DOHH2 (cell line): ENCODE data around the gene PNCK.

ENCODE experiments used
- EZH2phosphoT487 ChIP-seq: fragments of 200-600 bp; sonication (generic); IDR thresholded peaks from 2 replicates; pipeline ENCODE4 v1.6.1; 2017; ENCODE audit warnings: borderline replicate concordance, mild to moderate bottlenecking, antibody characterized with exemption, low read length, moderate library complexity, mixed read lengths
- TF ChIP-seq, protein P1 (sequence below): fragments of 200-600 bp; sonication (generic); IDR thresholded peaks from one replicate; pipeline ENCODE4 v1.5.1; 2014; ENCODE audit warnings: antibody characterized with exemption, mild to moderate bottlenecking, low read depth, low read length; ENCODE audit not compliant: poor library complexity, severe bottlenecking

DNA sequence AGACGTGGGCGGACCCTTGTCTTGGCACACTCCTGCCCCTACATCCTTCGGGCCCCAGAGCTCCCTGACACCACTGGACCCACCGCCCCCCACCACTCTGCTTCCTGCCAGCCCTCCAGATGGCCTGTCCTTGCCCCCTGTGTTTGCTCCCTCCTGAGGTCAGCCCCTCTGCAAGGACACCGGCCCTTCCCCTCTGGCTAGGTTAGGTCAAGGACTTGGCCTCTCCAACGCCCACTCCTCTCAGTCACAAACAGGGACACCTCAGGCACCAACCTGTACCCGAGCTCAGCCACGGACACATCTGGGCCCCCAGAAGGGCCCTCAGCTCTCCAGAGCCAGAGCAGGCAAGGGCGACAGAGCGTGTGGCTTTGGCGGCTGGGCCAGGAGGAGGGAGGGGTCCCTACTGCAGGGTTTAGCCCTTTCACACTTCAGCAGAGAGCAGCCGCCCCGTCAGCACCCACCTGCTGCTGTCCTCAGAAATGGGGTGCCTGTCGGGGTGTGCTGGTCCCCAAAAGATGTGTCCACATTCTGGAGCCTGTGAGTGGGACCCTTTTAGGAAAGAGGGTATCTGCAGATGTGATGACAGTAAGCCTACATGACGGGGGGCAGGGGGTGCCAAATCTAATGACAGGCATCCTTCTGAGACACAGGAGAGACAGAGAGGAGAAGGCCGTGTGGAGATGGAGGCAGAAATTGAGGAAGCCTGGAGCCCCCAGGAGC, 50.1 kb downstream of the PNCK start:
- no peak for TF ChIP-seq EZH2phosphoT487
- TF ChIP-seq, protein P1, sequence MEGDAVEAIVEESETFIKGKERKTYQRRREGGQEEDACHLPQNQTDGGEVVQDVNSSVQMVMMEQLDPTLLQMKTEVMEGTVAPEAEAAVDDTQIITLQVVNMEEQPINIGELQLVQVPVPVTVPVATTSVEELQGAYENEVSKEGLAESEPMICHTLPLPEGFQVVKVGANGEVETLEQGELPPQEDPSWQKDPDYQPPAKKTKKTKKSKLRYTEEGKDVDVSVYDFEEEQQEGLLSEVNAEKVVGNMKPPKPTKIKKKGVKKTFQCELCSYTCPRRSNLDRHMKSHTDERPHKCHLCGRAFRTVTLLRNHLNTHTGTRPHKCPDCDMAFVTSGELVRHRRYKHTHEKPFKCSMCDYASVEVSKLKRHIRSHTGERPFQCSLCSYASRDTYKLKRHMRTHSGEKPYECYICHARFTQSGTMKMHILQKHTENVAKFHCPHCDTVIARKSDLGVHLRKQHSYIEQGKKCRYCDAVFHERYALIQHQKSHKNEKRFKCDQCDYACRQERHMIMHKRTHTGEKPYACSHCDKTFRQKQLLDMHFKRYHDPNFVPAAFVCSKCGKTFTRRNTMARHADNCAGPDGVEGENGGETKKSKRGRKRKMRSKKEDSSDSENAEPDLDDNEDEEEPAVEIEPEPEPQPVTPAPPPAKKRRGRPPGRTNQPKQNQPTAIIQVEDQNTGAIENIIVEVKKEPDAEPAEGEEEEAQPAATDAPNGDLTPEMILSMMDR, result no peak
